ENCODE measurements around the gene JOSD2.
A peak's percentile ranks its signal among the peaks of the same experiment; 100 is the strongest.

JOSD2 gene

GRCh38 chr19:50537306-50537685 lies 26.3 kb upstream of the JOSD2 start:
- no peak overlapping the region for H3K9ac ChIP-seq (ENCODE audit: low read length)
- no peaks in the 10 kb centered on the region for H3F3A ChIP-seq (ENCODE audit: insufficient read depth, low read length)
- no peaks in the 10 kb centered on the region for H3K79me2 ChIP-seq (ENCODE audit: low read length)
- H3K4me3 ChIP-seq (ENCODE audit: low read length) = no peak overlapping the region
- H3K4me1 ChIP-seq (ENCODE audit: low read length) = no peaks in the 10 kb centered on the region
- no peaks in the 10 kb centered on the region for H3K9me3 ChIP-seq (replicated peaks; ENCODE audit: insufficient read depth, low read length)
- H3K9me2 ChIP-seq (replicated peaks; ENCODE audit: insufficient read depth, low read length) = no peaks in the 10 kb centered on the region
- no peak overlapping the region for H3K27ac ChIP-seq (ENCODE audit: low read length)
- no peak for DNase-seq
- peaks cover 91% of the 10 kb centered on the region for H3K27me3 ChIP-seq (replicated peaks; ENCODE audit: insufficient read depth, low read length)
- no peaks in the 10 kb centered on the region for H4K20me1 ChIP-seq (ENCODE audit: insufficient read depth, low read length)
- TF ChIP-seq, protein P1, sequence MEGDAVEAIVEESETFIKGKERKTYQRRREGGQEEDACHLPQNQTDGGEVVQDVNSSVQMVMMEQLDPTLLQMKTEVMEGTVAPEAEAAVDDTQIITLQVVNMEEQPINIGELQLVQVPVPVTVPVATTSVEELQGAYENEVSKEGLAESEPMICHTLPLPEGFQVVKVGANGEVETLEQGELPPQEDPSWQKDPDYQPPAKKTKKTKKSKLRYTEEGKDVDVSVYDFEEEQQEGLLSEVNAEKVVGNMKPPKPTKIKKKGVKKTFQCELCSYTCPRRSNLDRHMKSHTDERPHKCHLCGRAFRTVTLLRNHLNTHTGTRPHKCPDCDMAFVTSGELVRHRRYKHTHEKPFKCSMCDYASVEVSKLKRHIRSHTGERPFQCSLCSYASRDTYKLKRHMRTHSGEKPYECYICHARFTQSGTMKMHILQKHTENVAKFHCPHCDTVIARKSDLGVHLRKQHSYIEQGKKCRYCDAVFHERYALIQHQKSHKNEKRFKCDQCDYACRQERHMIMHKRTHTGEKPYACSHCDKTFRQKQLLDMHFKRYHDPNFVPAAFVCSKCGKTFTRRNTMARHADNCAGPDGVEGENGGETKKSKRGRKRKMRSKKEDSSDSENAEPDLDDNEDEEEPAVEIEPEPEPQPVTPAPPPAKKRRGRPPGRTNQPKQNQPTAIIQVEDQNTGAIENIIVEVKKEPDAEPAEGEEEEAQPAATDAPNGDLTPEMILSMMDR (IDR thresholded peaks at IDR 0.05; ENCODE audit: low read length) = no peak
- TF ChIP-seq EZH2phosphoT487 (IDR thresholded peaks at IDR 0.05; ENCODE audit: low read length) (no peak), EZH2 (optimal IDR thresholded peaks at IDR 0.05; ENCODE audit: low read depth, low read length) (no peak)
- no peak overlapping the region for H3K4me2 ChIP-seq (ENCODE audit: low read depth, low read length)
- no peak overlapping the region for H2AFZ ChIP-seq (ENCODE audit: low read length)
- no peaks in the 10 kb centered on the region for H3K36me3 ChIP-seq (replicated peaks; ENCODE audit: insufficient read depth, low read length)

GRCh38 chr19:50536662-50537305 lies 25.8 kb upstream of the JOSD2 start:
- no peaks in the 10 kb centered on the region for H3K4me1 ChIP-seq (ENCODE audit: low read length)
- H3K4me3 ChIP-seq (ENCODE audit: low read length) = no peak overlapping the region
- DNase-seq = no peak
- H3K36me3 ChIP-seq (replicated peaks; ENCODE audit: insufficient read depth, low read length) = no peaks in the 10 kb centered on the region
- no peaks in the 10 kb centered on the region for H3K9me3 ChIP-seq (replicated peaks; ENCODE audit: insufficient read depth, low read length)
- H2AFZ ChIP-seq (ENCODE audit: low read length) = no peak overlapping the region
- H3K4me2 ChIP-seq (ENCODE audit: low read depth, low read length) = no peak overlapping the region
- H3F3A ChIP-seq (ENCODE audit: insufficient read depth, low read length) = no peaks in the 10 kb centered on the region
- peaks cover 89% of the 10 kb centered on the region for H3K27me3 ChIP-seq (replicated peaks; ENCODE audit: insufficient read depth, low read length)
- H4K20me1 ChIP-seq (ENCODE audit: insufficient read depth, low read length) = no peaks in the 10 kb centered on the region
- no peak overlapping the region for H3K27ac ChIP-seq (ENCODE audit: low read length)
- H3K9me2 ChIP-seq (replicated peaks; ENCODE audit: insufficient read depth, low read length) = no peaks in the 10 kb centered on the region
- H3K79me2 ChIP-seq (ENCODE audit: low read length) = no peaks in the 10 kb centered on the region
- TF ChIP-seq EZH2 (optimal IDR thresholded peaks at IDR 0.05; ENCODE audit: low read depth, low read length) = no peak
- TF ChIP-seq, protein P1 (IDR thresholded peaks at IDR 0.05; ENCODE audit: low read length) = peak; percentile 18; the same call in 1 of the 2 replicates
- no peak overlapping the region for H3K9ac ChIP-seq (ENCODE audit: low read length)

DNA sequence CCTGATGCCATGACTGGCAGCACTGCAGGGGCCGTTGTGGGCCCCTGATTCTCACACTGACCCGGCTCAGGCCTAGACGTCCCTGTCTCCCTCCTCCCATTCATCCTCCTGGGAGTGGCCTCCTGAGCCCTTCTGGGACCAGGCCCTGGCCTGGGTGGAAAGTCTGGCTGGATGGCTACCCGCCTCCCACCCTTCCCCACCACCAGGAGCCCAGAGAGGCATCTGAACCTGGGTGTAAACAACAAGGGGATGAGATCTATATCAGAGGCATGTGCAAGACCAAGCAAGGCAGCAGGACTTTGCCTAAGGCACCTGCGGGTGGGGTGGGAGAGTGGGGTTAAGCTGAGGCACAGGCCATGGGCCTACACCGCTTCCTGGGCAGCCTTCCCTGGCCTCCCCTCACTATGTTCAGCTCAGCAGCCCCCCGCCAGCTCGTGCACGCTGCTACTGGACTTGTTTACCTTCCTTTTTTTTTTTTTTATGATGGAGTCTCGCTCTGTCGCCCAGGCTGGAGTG lies 24.7 kb upstream of the JOSD2 start:
- Histone ChIP-seq H3K79me2 (ENCODE audit: low read length) (no peaks in the 10 kb centered on the region), H3K9me3 (replicated peaks; ENCODE audit: insufficient read depth, low read length) (no peaks in the 10 kb centered on the region), H3F3A (ENCODE audit: insufficient read depth, low read length) (no peaks in the 10 kb centered on the region), H4K20me1 (ENCODE audit: insufficient read depth, low read length) (no peaks in the 10 kb centered on the region), H3K4me2 (ENCODE audit: low read depth, low read length) (no peak overlapping the region), H2AFZ (ENCODE audit: low read length) (no peak overlapping the region), H3K27ac (ENCODE audit: low read length) (no peak overlapping the region), H3K27me3 (replicated peaks; ENCODE audit: insufficient read depth, low read length) (peaks cover 92% of the 10 kb centered on the region), H3K4me3 (ENCODE audit: low read length) (no peak overlapping the region), H3K9ac (ENCODE audit: low read length) (no peak overlapping the region), H3K9me2 (replicated peaks; ENCODE audit: insufficient read depth, low read length) (no peaks in the 10 kb centered on the region), H3K4me1 (ENCODE audit: low read length) (no peaks in the 10 kb centered on the region), H3K36me3 (replicated peaks; ENCODE audit: insufficient read depth, low read length) (no peaks in the 10 kb centered on the region)
- no peak for TF ChIP-seq EZH2 (optimal IDR thresholded peaks at IDR 0.05; ENCODE audit: low read depth, low read length)
- TF ChIP-seq, protein P1 (IDR thresholded peaks at IDR 0.05; ENCODE audit: low read length) = no peak
- no peak for TF ChIP-seq EZH2phosphoT487 (IDR thresholded peaks at IDR 0.05; ENCODE audit: low read length)
- no peak for DNase-seq
